Mesodermal cell (in vitro differentiated cells): ENCODE measurements around the gene TANC1.
A peak's percentile ranks its signal among the peaks of the same experiment; 100 is the strongest.

Experiments
- H3K27ac ChIP-seq: 2 replicates; pipeline ENCODE4 v1.7.0; 2013; ENCODE audit warnings: mild to moderate bottlenecking, low read depth, low read length, moderate library complexity; ENCODE audit not compliant: severe bottlenecking
- H3K36me3 ChIP-seq: 2 replicates; pipeline ENCODE4 v1.7.1; 2013; ENCODE audit warnings: mild to moderate bottlenecking, low read length, moderate library complexity; ENCODE audit not compliant: control insufficient read depth, insufficient read depth
- H3K4me1 ChIP-seq: one replicate; pipeline ENCODE4 v1.7.1; 2013; ENCODE audit warnings: mild to moderate bottlenecking, low read length; ENCODE audit not compliant: insufficient read depth, control insufficient read depth, poor library complexity, severe bottlenecking
- H3K4me3 ChIP-seq: 2 replicates; pipeline ENCODE4 v1.7.0; 2013; ENCODE audit warnings: low read length, control low read depth, mild to moderate bottlenecking; ENCODE audit not compliant: insufficient read depth, poor library complexity, severe bottlenecking; ENCODE audit errors: extremely low read depth
- H3K9me3 ChIP-seq: 2 replicates; pipeline ENCODE4 v1.7.1; 2013; ENCODE audit warnings: mild to moderate bottlenecking, low read length, moderate library complexity; ENCODE audit not compliant: control insufficient read depth
- WGBS, 2 experiments: methylation state at CpG; one replicate each; pipeline ENCODE4 v1.1.5; 2013; ENCODE audit warnings: missing lambda C conversion rate in 2 of 2; ENCODE audit not compliant: insufficient coverage in 2 of 2; 5-methylcytosine and 5-hydroxymethylcytosine counted together

The TANC1 gene

GRCh38 chr2:159042115-159042850 is 73.8 kb downstream of the TANC1 start:
- WGBS, 2 experiments: 95 to 96% methylated on average over 11 to 12 of the region's 13 CpGs
- peaks cover 26% of the 10 kb centered on the region for H3K36me3 ChIP-seq
- peaks cover 12% of the 10 kb centered on the region for H3K4me1 ChIP-seq
- peaks cover 10% of the 10 kb centered on the region for H3K9me3 ChIP-seq
- no peak overlapping the region for H3K4me3 ChIP-seq
- H3K27ac ChIP-seq: no peak overlapping the region

GRCh38 chr2:159043710-159044109 is 75.3 kb downstream of the TANC1 start:
- H3K27ac ChIP-seq: no peak overlapping the region
- no peak overlapping the region for H3K4me3 ChIP-seq
- 94 to 100% methylated on average over 1 to 4 of the region's 5 CpGs for WGBS, 2 experiments
- H3K9me3 ChIP-seq: peaks cover 10% of the 10 kb centered on the region
- peaks cover 13% of the 10 kb centered on the region for H3K4me1 ChIP-seq
- H3K36me3 ChIP-seq: peaks cover 35% of the 10 kb centered on the region

- Histone ChIP-seq H3K4me1 (peaks cover 13% of the 10 kb centered on the region), H3K4me3 (no peak overlapping the region), H3K36me3 (peaks cover 42% of the 10 kb centered on the region), H3K9me3 (peaks cover 10% of the 10 kb centered on the region), H3K27ac (no peak overlapping the region)
- 74 to 88% methylated on average over 4 of the region's 4 CpGs for WGBS, 2 experiments
Measured at GRCh38 chr2:159044804-159045286, 76.4 kb downstream of the TANC1 start.

- Histone ChIP-seq H3K36me3 (peaks cover 42% of the 10 kb centered on the region), H3K9me3 (peaks cover 9% of the 10 kb centered on the region), H3K4me3 (no peak overlapping the region), H3K4me1 (peaks cover 13% of the 10 kb centered on the region), H3K27ac (no peak overlapping the region)
- 84 to 93% methylated on average over 3 to 4 of the region's 11 CpGs for WGBS, 2 experiments
Measured at GRCh38 chr2:159045545-159046454, 77.4 kb downstream of the TANC1 start.

- 89 to 100% methylated on average over 1 of the region's 1 CpG for WGBS, 2 experiments
- Histone ChIP-seq H3K4me3 (no peak overlapping the region), H3K36me3 (peaks cover 31% of the 10 kb centered on the region), H3K27ac (no peak overlapping the region), H3K9me3 (no peaks in the 10 kb centered on the region), H3K4me1 (peaks cover 13% of the 10 kb centered on the region)
Measured at GRCh38 chr2:159046966-159047365, 78.5 kb downstream of the TANC1 start.

GRCh38 chr2:159050426-159050825 is 82.0 kb downstream of the TANC1 start:
- H3K4me3 ChIP-seq: no peak overlapping the region
- no peak overlapping the region for H3K27ac ChIP-seq
- peaks cover 16% of the 10 kb centered on the region for H3K36me3 ChIP-seq
- H3K9me3 ChIP-seq: no peaks in the 10 kb centered on the region
- 80 to 100% methylated on average over 1 of the region's 1 CpG for WGBS, 2 experiments
- H3K4me1 ChIP-seq: peaks cover 32% of the 10 kb centered on the region

- no peak overlapping the region for H3K4me3 ChIP-seq
- peaks cover 16% of the 10 kb centered on the region for H3K36me3 ChIP-seq
- peaks cover 35% of the 10 kb centered on the region for H3K4me1 ChIP-seq
- no peaks in the 10 kb centered on the region for H3K9me3 ChIP-seq
- no peak overlapping the region for H3K27ac ChIP-seq
- WGBS, 2 experiments: 100% methylated on average over 1 of the region's 3 CpGs; no CpG with 5 or more reads in 1 of the 2 experiments
Measured at GRCh38 chr2:159051133-159051532, 82.7 kb downstream of the TANC1 start.

GRCh38 chr2:159051661-159052060 is 83.2 kb downstream of the TANC1 start:
- peaks cover 16% of the 10 kb centered on the region for H3K36me3 ChIP-seq
- 98% methylated on average over 4 of the region's 5 CpGs; no CpG with 5 or more reads in 1 of the 2 experiments for WGBS, 2 experiments
- peaks cover 32% of the 10 kb centered on the region for H3K4me1 ChIP-seq
- H3K4me3 ChIP-seq: no peak overlapping the region
- H3K9me3 ChIP-seq: no peaks in the 10 kb centered on the region
- no peak overlapping the region for H3K27ac ChIP-seq

- Histone ChIP-seq H3K27ac (no peak overlapping the region), H3K4me1 (peaks cover 26% of the 10 kb centered on the region), H3K9me3 (no peaks in the 10 kb centered on the region), H3K36me3 (peaks cover 16% of the 10 kb centered on the region), H3K4me3 (no peak overlapping the region)
- WGBS, 2 experiments: 57 to 100% methylated on average over 1 to 2 of the region's 5 CpGs
Measured at GRCh38 chr2:159052157-159052601, 83.7 kb downstream of the TANC1 start.

- 90 to 100% methylated on average over 1 to 2 of the region's 3 CpGs for WGBS, 2 experiments
- Histone ChIP-seq H3K36me3 (peaks cover 10% of the 10 kb centered on the region), H3K9me3 (no peaks in the 10 kb centered on the region), H3K4me1 (peaks cover 24% of the 10 kb centered on the region), H3K27ac (peak overlapping the region; percentile 30), H3K4me3 (no peak overlapping the region)
Measured at GRCh38 chr2:159053161-159054031, 85.0 kb downstream of the TANC1 start.
